Nephron progenitor cell (in vitro differentiated cells): ENCODE data around the gene ZNF607.

Experiments
- DNase-seq: peaks from one replicate; pipeline ENCODE4 v3.0.0; 2021
- H3K27ac Mint-ChIP-seq: 2 replicates; pipeline ENCODE4 v1.8.0; 2021; ENCODE audit warnings: mild to moderate bottlenecking, moderate library complexity, mixed read lengths
- H3K27me3 Mint-ChIP-seq: 2 replicates; pipeline ENCODE4 v1.8.0; 2021; ENCODE audit warnings: mild to moderate bottlenecking, low read depth, mixed read lengths; ENCODE audit not compliant: poor library complexity
- H3K36me3 Mint-ChIP-seq: 2 replicates; pipeline ENCODE4 v1.8.0; 2021; ENCODE audit warnings: low read depth, mixed read lengths
- H3K4me1 Mint-ChIP-seq: 2 replicates; pipeline ENCODE4 v1.8.0; 2021; ENCODE audit warnings: mixed read lengths
- H3K4me3 Mint-ChIP-seq: 2 replicates; pipeline ENCODE4 v1.8.0; 2021; ENCODE audit warnings: mild to moderate bottlenecking, moderate library complexity, mixed read lengths
- H3K9me3 Mint-ChIP-seq: 2 replicates; pipeline ENCODE4 v1.8.0; 2021; ENCODE audit warnings: mild to moderate bottlenecking, moderate library complexity, mixed read lengths
- TF ChIP-seq, protein P1 (sequence below): fragments of 200-600 bp; sonication (generic); IDR thresholded peaks from 2 replicates; pipeline ENCODE4 v1.5.0; 2021; ENCODE audit warnings: antibody characterized with exemption

Gene ZNF607

DNA sequence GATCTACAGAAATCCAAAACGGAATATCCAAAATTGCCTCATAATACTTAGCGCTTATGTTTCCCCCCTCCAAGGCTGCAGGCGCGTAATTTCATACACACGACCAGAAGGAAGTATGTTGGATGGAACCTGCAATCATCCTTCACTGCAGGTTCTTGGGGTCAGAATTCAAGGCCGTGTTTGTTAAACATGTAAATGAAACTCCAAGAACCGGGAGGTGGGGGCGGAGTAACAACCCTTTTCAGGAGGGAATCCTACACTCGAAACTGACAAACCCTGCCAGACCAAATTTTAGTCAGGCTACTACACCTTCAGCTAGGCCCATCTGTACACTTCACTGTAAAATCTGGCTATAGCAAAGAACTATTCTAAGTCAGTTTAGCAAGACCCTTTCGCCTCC is 1.3 kb downstream of the ZNF607 start:
- no peak for DNase-seq
- H3K4me1 Mint-ChIP-seq, result peaks cover 13% of the 10 kb centered on the region
- H3K9me3 Mint-ChIP-seq, result peaks cover 66% of the 10 kb centered on the region
- no peaks in the 10 kb centered on the region for H3K27me3 Mint-ChIP-seq
- H3K27ac Mint-ChIP-seq, result peak overlapping the region; percentile 49
- H3K4me3 Mint-ChIP-seq, result peak overlapping the region; percentile 96
- peaks cover 51% of the 10 kb centered on the region for H3K36me3 Mint-ChIP-seq
- TF ChIP-seq, protein P1, sequence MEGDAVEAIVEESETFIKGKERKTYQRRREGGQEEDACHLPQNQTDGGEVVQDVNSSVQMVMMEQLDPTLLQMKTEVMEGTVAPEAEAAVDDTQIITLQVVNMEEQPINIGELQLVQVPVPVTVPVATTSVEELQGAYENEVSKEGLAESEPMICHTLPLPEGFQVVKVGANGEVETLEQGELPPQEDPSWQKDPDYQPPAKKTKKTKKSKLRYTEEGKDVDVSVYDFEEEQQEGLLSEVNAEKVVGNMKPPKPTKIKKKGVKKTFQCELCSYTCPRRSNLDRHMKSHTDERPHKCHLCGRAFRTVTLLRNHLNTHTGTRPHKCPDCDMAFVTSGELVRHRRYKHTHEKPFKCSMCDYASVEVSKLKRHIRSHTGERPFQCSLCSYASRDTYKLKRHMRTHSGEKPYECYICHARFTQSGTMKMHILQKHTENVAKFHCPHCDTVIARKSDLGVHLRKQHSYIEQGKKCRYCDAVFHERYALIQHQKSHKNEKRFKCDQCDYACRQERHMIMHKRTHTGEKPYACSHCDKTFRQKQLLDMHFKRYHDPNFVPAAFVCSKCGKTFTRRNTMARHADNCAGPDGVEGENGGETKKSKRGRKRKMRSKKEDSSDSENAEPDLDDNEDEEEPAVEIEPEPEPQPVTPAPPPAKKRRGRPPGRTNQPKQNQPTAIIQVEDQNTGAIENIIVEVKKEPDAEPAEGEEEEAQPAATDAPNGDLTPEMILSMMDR, result no peak

DNA sequence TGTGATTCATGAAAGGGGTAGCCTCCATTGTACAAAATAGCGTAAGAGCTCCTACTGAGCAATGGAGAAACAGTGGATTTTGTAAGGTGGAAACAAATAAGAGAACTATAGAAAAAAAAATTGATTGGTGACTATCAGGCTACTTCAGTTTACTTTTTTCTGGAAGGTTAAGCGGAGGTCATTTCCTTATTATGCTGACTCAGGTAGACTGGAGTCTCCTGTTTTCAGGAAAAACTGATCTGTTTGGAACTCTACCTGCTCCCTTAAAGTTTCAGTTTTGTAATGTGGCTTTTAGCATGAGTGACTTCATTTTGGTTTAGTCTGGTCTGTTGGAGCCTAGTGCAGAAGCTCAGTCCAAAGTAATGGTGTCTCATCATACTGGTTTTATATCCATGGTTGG is 3.4 kb downstream of the ZNF607 start:
- no peak overlapping the region for H3K4me3 Mint-ChIP-seq
- no peak for DNase-seq
- H3K4me1 Mint-ChIP-seq, result peaks cover 13% of the 10 kb centered on the region
- peaks cover 85% of the 10 kb centered on the region for H3K9me3 Mint-ChIP-seq
- no peak overlapping the region for H3K27ac Mint-ChIP-seq
- no peaks in the 10 kb centered on the region for H3K27me3 Mint-ChIP-seq
- TF ChIP-seq, protein P1, result no peak
- peaks cover 72% of the 10 kb centered on the region for H3K36me3 Mint-ChIP-seq

DNA sequence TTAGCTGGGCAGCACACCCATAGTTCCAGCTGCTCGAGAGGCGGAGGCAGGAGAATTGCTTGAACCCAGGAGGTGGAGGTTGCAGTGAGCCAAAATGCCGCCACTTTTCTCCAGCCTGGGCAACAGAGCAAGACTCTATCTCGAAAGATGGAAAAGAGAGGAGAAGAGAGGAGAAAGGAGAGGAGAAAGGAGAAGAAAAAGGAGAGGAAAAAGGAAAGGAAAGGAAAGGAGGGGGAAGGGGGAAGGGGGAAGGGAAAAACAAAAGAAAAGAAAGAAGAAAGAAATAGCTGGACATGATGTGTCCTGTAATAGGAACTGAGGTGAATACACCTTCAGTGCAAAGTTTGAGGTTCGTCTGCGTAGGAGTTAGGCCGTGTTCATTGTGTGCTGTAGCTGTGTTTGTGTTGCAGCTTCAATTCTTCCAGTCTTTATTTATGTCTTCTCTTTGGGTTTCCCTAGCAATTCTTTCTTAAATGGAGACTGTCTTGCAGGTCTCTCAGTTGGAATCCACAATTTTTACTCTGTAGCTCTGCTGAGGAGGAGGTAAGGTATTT is 13.4 kb downstream of the ZNF607 start:
- Mint-ChIP-seq H3K4me3 (no peak overlapping the region), H3K4me1 (no peaks in the 10 kb centered on the region), H3K27ac (no peak overlapping the region), H3K27me3 (no peaks in the 10 kb centered on the region), H3K9me3 (peaks cover 89% of the 10 kb centered on the region), H3K36me3 (peaks cover 100% of the 10 kb centered on the region)
- TF ChIP-seq, protein P1, result no peak
- DNase-seq, result no peak

DNA sequence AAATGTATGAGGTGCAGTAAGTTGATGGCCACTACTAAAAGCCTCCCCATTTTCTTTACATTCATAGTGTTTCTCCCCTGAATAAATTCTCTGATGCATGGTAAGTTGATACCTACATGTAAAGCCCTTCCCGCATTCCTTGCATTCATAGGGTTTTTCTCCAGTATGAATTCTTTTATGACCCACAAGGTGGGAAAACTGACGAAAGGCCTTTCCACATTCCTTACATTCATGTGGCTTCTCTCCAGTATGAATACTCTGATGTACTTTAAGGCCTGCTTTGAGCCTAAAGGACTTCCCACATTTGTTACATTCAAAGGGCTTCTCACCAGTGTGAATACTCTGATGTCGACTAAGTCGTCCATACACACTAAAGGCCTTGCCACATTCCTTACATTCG is 20.5 kb downstream of the ZNF607 start:
- peaks cover 91% of the 10 kb centered on the region for H3K36me3 Mint-ChIP-seq
- peaks cover 5% of the 10 kb centered on the region for H3K27me3 Mint-ChIP-seq
- TF ChIP-seq, protein P1, result no peak
- no peak overlapping the region for H3K4me3 Mint-ChIP-seq
- no peaks in the 10 kb centered on the region for H3K4me1 Mint-ChIP-seq
- DNase-seq, result no peak
- peaks cover 86% of the 10 kb centered on the region for H3K9me3 Mint-ChIP-seq
- no peak overlapping the region for H3K27ac Mint-ChIP-seq

DNA sequence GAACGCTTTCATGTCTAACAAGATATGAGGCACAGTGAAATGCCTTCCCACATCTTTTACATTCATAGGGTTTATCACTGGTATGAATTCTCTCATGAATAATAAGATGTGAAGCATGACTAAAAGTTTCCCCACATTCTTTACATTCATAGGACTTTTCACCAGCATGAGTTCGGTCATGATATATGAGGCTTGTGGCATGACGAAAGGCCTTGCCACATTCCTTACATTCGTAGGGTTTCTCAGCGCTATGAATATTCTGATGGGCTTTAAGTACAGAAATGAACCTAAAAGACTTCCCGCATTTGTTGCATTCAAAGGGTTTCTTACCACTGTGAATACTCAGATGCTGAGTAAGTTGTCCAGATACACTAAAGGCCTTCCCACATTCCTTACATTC is 21.3 kb downstream of the ZNF607 start:
- H3K27me3 Mint-ChIP-seq, result peaks cover 5% of the 10 kb centered on the region
- no peak overlapping the region for H3K4me3 Mint-ChIP-seq
- H3K27ac Mint-ChIP-seq, result no peak overlapping the region
- TF ChIP-seq, protein P1, result no peak
- no peak for DNase-seq
- H3K4me1 Mint-ChIP-seq, result no peaks in the 10 kb centered on the region
- peaks cover 89% of the 10 kb centered on the region for H3K36me3 Mint-ChIP-seq
- peaks cover 85% of the 10 kb centered on the region for H3K9me3 Mint-ChIP-seq

DNA sequence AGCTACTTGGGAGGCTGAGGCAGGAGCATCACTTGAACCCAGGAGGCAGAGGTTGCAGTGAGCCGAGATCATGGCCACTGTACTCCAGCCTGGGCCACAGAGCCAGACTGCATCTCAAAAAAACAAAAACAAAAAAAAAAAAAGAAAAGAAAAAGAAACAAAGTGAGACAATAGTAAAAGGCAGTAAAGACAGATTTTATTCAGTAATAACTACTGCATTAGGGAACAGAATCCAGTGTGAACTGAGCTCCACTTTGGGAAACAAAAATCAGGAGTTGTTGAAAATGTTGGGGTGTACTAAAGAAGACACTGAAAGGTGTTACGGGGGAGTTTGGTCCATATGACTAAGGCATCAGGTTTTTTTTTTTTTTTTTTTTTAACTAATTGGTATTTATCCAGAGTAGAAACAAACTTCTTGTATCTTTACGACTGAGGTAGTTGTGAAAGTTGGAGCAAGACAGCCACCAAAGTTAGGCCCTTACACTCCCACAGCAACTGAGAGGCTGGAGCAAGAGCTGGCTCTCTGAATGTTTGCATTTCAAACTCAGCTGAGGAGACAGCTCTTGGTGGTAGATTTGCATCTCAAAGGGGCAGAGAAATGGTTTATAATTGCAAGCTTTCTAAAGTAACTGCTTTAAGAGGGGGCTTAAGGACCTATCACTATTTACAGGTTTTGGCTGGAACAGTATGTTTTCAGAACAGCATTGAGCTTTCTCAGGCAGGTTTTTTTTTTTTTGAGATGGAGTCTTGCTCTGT is 24.2 kb downstream of the ZNF607 start:
- H3K27ac Mint-ChIP-seq, result no peak overlapping the region
- H3K9me3 Mint-ChIP-seq, result peaks cover 77% of the 10 kb centered on the region
- no peak for DNase-seq
- no peak overlapping the region for H3K4me3 Mint-ChIP-seq
- peaks cover 9% of the 10 kb centered on the region for H3K4me1 Mint-ChIP-seq
- peaks cover 72% of the 10 kb centered on the region for H3K36me3 Mint-ChIP-seq
- peaks cover 5% of the 10 kb centered on the region for H3K27me3 Mint-ChIP-seq
- TF ChIP-seq, protein P1, result no peak
